ENCODE data around the gene RRP12.

RRP12 gene

DNA sequence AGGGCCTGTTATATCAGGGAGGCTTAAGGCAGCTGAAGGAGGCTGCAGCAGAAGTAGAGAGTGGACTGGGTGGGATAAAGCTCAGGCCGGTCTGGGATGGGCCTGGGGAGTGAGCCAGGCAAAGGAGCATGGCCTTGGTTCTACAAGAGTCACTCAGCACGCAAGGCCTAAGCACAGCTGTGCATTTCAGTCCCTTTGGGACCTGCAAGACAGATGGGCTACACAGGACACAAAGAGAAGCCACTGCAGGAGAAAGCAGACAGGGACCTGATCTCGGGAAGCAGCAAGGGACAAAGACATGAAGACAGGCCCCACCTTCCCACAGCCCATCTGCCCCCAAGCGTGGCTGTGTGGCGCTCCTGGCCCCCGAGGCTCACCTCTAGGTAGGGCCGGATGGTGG lies 29.4 kb downstream of the RRP12 start:
- DNase-seq (ENCODE audit: low read depth): no peak
- TF ChIP-seq, protein P1, sequence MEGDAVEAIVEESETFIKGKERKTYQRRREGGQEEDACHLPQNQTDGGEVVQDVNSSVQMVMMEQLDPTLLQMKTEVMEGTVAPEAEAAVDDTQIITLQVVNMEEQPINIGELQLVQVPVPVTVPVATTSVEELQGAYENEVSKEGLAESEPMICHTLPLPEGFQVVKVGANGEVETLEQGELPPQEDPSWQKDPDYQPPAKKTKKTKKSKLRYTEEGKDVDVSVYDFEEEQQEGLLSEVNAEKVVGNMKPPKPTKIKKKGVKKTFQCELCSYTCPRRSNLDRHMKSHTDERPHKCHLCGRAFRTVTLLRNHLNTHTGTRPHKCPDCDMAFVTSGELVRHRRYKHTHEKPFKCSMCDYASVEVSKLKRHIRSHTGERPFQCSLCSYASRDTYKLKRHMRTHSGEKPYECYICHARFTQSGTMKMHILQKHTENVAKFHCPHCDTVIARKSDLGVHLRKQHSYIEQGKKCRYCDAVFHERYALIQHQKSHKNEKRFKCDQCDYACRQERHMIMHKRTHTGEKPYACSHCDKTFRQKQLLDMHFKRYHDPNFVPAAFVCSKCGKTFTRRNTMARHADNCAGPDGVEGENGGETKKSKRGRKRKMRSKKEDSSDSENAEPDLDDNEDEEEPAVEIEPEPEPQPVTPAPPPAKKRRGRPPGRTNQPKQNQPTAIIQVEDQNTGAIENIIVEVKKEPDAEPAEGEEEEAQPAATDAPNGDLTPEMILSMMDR (IDR thresholded peaks at IDR 0.05; ENCODE audit: control insufficient read depth, insufficient read depth, low read depth, low read length, missing control alignments): no peak
- no peak overlapping the region for H3K4me3 ChIP-seq (ENCODE audit: control insufficient read depth, low read depth, low read length)

DNA sequence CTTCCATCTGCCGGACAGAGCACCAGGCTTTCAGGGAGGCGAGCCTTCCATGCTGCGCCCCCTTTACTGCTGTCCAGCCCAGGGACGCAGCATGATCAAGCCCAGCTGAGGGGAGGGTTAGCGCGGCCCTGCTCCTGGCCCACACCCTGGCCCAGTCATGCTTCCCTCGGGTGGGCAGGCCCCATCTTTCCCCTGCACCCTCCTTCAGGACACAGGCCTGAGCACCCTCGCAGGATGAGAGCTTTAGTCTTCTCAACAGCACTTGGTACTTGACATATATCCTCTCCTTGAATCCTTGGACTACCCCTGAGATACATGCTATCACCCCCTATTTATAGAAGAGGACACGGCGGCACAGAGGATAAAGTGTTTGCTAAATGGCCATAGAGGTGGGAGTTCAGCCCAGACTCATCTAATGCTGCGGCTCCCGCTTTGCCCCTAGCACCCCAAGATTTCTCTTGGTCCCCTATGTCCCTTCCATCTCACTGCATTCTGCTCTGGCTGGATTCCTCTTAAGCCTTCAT lies 34.0 kb downstream of the RRP12 start:
- DNase-seq (ENCODE audit: low read depth): no peak
- TF ChIP-seq, protein P1 (IDR thresholded peaks at IDR 0.05; ENCODE audit: control insufficient read depth, insufficient read depth, low read depth, low read length, missing control alignments): no peak
- no peak overlapping the region for H3K4me3 ChIP-seq (ENCODE audit: control insufficient read depth, low read depth, low read length)

DNA sequence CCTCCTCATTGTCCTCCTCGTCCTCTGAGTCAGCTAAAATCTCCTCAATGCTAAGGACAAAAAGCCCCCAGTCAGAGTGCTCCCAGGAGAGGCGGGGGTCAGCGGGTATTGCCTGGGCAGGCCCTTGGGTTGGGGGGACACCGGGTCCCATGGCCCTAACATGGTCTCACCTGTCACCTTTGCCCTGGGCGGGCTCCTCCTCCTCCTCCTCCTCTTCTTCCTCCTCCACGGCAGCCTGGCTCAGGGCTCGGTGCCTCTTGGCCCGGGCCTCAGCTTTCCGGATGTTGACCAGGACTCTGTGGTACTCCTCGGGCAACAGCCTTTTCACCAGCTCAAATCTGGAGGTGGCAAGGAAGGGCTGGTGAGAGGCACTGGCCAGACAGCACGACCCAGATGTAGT lies 34.6 kb downstream of the RRP12 start:
- DNase-seq (ENCODE audit: low read depth): no peak
- no peak overlapping the region for H3K4me3 ChIP-seq (ENCODE audit: control insufficient read depth, low read depth, low read length)
- TF ChIP-seq, protein P1 (IDR thresholded peaks at IDR 0.05; ENCODE audit: control insufficient read depth, insufficient read depth, low read depth, low read length, missing control alignments): no peak

DNA sequence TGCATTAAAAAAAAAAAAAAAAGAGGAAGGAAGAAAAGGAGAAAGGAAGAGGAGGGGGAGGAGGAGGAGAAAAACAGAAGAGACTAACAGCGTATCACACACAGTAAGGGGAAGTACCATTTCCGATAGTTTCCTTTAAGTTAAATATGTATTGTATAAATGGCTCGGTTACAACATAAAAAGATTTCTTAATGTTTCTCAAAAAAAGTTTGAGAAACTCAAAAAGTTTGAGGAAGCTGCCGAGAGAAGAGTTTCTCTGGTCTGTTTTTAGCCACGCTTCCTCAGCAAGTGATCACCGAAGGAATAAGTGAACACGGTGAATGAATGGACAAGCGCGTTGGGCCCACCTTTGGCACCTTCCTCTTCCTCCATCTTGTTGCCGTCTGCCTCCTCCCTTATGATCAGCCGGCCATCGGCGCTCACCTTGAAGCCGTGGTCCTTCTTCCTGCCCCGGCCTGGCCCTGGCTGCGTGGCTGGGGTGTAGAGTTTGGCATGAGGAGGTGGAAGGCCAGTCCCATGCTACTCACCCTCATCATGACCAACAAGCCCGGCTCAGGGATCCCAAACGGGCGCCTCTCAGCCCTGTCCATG lies 35.3 kb downstream of the RRP12 start:
- DNase-seq (ENCODE audit: low read depth): no peak
- TF ChIP-seq, protein P1 (IDR thresholded peaks at IDR 0.05; ENCODE audit: control insufficient read depth, insufficient read depth, low read depth, low read length, missing control alignments): no peak
- no peak overlapping the region for H3K4me3 ChIP-seq (ENCODE audit: control insufficient read depth, low read depth, low read length)

DNA sequence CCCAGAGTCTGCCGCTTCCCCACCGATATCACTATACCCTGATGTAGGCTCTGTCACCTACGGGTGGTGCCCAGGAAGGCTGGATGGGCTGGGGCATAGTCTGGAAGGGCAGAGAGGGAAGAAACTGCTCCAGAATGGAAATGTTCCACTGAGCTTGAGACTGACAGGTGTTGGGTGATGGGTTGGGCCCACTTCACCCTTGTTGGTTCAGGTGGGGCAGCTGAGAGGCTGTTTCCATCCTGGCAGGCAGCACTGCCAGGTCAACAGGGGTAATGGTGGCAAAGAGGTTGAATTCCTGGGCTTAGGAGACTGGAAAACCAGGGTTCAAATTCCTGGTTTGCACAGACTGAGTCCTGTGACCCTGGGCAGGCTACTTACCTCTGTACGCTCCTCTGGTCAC lies 38.1 kb downstream of the RRP12 start:
- no peak overlapping the region for H3K4me3 ChIP-seq (ENCODE audit: control insufficient read depth, low read depth, low read length)
- TF ChIP-seq, protein P1 (IDR thresholded peaks at IDR 0.05; ENCODE audit: control insufficient read depth, insufficient read depth, low read depth, low read length, missing control alignments): no peak
- DNase-seq (ENCODE audit: low read depth): no peak

DNA sequence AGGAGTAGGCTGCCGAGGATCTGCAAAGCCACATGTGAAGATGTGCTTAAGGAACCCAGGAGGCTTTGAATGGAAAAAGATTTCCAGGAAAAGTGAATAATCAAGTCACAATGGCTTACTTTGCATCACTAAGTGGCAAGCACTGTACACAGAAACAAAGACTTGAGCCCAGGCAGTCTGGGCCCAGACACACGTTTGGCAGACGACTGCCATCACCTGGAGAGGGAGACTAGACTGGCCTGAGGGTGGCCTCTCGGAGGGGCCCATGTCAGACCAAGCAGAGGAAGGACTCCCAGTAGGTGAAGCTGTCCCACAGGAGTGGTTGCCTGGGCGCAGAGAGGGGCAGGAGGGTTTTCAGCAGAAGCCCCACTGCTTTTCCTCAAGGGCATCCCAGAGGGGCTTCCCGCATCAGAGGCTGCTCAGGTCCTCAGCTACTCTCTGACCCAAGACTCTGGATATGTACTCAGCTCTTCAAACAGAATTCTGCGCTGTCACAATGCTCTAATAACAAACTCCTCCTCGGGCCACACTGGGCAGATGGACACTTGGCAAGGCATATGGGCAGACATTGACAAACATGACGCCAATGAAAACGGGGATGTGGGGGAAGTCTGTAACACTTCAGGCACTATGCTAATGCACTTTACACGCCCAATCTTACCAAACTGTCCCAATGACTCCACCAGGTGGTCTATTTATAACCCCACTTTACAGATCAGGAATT lies 38.7 kb downstream of the RRP12 start:
- DNase-seq (ENCODE audit: low read depth): no peak
- H3K4me3 ChIP-seq (ENCODE audit: control insufficient read depth, low read depth, low read length): no peak overlapping the region
- TF ChIP-seq, protein P1 (IDR thresholded peaks at IDR 0.05; ENCODE audit: control insufficient read depth, insufficient read depth, low read depth, low read length, missing control alignments): no peak

Measured in AG09309 (cell line).